Cardiac fibroblast (primary cell): ENCODE data around the gene KCNQ1.

Source experiments
- DNase-seq, 2 donors: peaks; one replicate each; pipeline versions ENCODE4 v3.0.0 to v3.0.0-alpha.2; 2010; ENCODE audit warnings: low read depth in 2 of 2
- H3K4me3 ChIP-seq, 2 donors: replicated peaks in 1 of 2; 1 replicate in 1 of 2; 2 replicates in 1 of 2; pipeline ENCODE4 v1.5.1; 2011; ENCODE audit warnings: low read depth in 2 of 2, low read length in 2 of 2, mild to moderate bottlenecking in 2 of 2, moderate library complexity in 1 of 2
- CTCF ChIP-seq: IDR thresholded peaks from one replicate; pipeline ENCODE4 v1.5.1; 2011; ENCODE audit warnings: low read depth, mild to moderate bottlenecking, low read length, inconsistent platforms

Gene KCNQ1

GRCh38 chr11:2689651-2690575 lies 245.1 kb downstream of the KCNQ1 start:
- TF ChIP-seq CTCF = no peak
- DNase-seq = no peak
- no peak overlapping the region for H3K4me3 ChIP-seq

- no peak for TF ChIP-seq CTCF
- H3K4me3 ChIP-seq = no peak overlapping the region
- no peak for DNase-seq
Observed at GRCh38 chr11:2690596-2691354, 246.0 kb downstream of the KCNQ1 start.

GRCh38 chr11:2691355-2691761 lies 246.6 kb downstream of the KCNQ1 start:
- H3K4me3 ChIP-seq = no peak overlapping the region
- TF ChIP-seq CTCF = no peak
- no peak for DNase-seq

- H3K4me3 ChIP-seq = no peak overlapping the region
- no peak for DNase-seq
Observed at GRCh38 chr11:2691991-2692875, 247.4 kb downstream of the KCNQ1 start.

GRCh38 chr11:2693271-2694261 lies 248.8 kb downstream of the KCNQ1 start:
- TF ChIP-seq CTCF = peak; percentile 1
- no peak for DNase-seq
- H3K4me3 ChIP-seq = no peak overlapping the region

More at GRCh38 chr11:2691991-2692875, 247.4 kb downstream of the KCNQ1 start:
- no peak for TF ChIP-seq CTCF
